IMR-90 (cell line): ENCODE measurements around the gene SLC4A7. TPM values are rescaled to one million over a fixed set of nuclear protein-coding genes. Genes with fewer than 3 reads are reported as not detected.

Experiments
- ATAC-seq: fragments of 200-7000 bp; cut with Tn5 transposase; 2 replicates; pipeline ENCODE4 v1.9.1; 2020; ENCODE audit warnings: low read depth, mild to moderate bottlenecking, moderate library complexity
- BruUV-seq: library from RNA; stranded (reverse); fragments of 400-500 nt; replicated peaks from 2 replicates; lab custom pipeline; 2021; lab: Mats Ljungman, UMichigan
- CTCF ChIA-PET: fragments of 300-600 bp; formaldehyde crosslinking; extraction: SDS; loops from one replicate; lab custom pipeline; 2021; ENCODE audit warnings: antibody characterized with exemption; lab: Yijun Ruan, JAX
- POLR2A ChIA-PET: fragments of 300-600 bp; sonication (Branson Sonifier 250); formaldehyde crosslinking; loops from one replicate; lab custom pipeline; 2022; ENCODE audit warnings: antibody characterized with exemption; ENCODE audit not compliant: unreplicated experiment; lab: Charles Lee
- DNase-seq: peaks from one replicate; pipeline ENCODE4 v3.0.0; 2013
- H2AFZ ChIP-seq: replicated peaks from 2 replicates; pipeline ENCODE3; 2013; ENCODE audit warnings: low read length, mild to moderate bottlenecking; ENCODE audit not compliant: poor library complexity
- H2AK5ac ChIP-seq: 2 replicates; pipeline ENCODE4 v1.6.1; 2013; ENCODE audit warnings: low read depth, low read length, inconsistent platforms
- H2AK9ac ChIP-seq: replicated peaks from 2 replicates; pipeline ENCODE3; 2013; ENCODE audit warnings: mild to moderate bottlenecking, low read depth, low read length, moderate library complexity; ENCODE audit not compliant: poor library complexity
- H2BK120ac ChIP-seq: 2 replicates; pipeline ENCODE4 v1.6.1; 2013; ENCODE audit warnings: low read depth, low read length, inconsistent platforms
- H2BK15ac ChIP-seq: 3 replicates; pipeline ENCODE4 v1.6.1; 2013; ENCODE audit warnings: low read depth, low read length, inconsistent platforms
- H2BK20ac ChIP-seq: 2 replicates; pipeline ENCODE4 v1.6.1; 2013; ENCODE audit warnings: low read depth, mild to moderate bottlenecking, inconsistent platforms, low read length, moderate library complexity
- H2BK5ac ChIP-seq: 2 replicates; pipeline ENCODE4 v1.6.1; 2013; ENCODE audit warnings: mild to moderate bottlenecking, low read depth, low read length, inconsistent platforms; ENCODE audit not compliant: poor library complexity, severe bottlenecking
- H3K14ac ChIP-seq: replicated peaks from 2 replicates; pipeline ENCODE4 v1.6.1; 2013; ENCODE audit warnings: low read depth, low read length, inconsistent platforms
- H3K18ac ChIP-seq: 2 replicates; pipeline ENCODE4 v1.6.1; 2013; ENCODE audit warnings: low read depth, low read length, control low read depth
- H3K23ac ChIP-seq: 2 replicates; pipeline ENCODE4 v1.6.1; 2013; ENCODE audit warnings: low read depth, low read length, inconsistent platforms
- H3K27ac ChIP-seq: 2 replicates; pipeline ENCODE4 v1.5.1; 2013; ENCODE audit warnings: mild to moderate bottlenecking, control low read depth, low read length; ENCODE audit not compliant: insufficient read depth
- H3K27me3 ChIP-seq: 2 replicates; pipeline ENCODE4 v1.6.1; 2013; ENCODE audit warnings: low read length; ENCODE audit not compliant: control insufficient read depth, insufficient read depth
- H3K36me3 ChIP-seq: 2 replicates; pipeline ENCODE4 v1.6.1; 2013; ENCODE audit warnings: low read length, mixed read lengths; ENCODE audit not compliant: control insufficient read depth, insufficient read depth
- H3K4ac ChIP-seq: 2 replicates; pipeline ENCODE4 v1.6.1; 2013; ENCODE audit warnings: low read depth, low read length, inconsistent platforms
- H3K4me1 ChIP-seq: 2 replicates; pipeline ENCODE4 v1.6.1; 2013; ENCODE audit warnings: low read length, mixed read lengths; ENCODE audit not compliant: control insufficient read depth, insufficient read depth
- H3K4me2 ChIP-seq: 2 replicates; pipeline ENCODE4 v1.6.1; 2013; ENCODE audit warnings: low read depth, mild to moderate bottlenecking, control low read depth, low read length, moderate library complexity
- H3K4me3 ChIP-seq: 2 replicates; pipeline ENCODE4 v1.5.1; 2013; ENCODE audit warnings: low read depth, mild to moderate bottlenecking, control low read depth, low read length, moderate library complexity; ENCODE audit not compliant: insufficient read depth
- H3K56ac ChIP-seq: 2 replicates; pipeline ENCODE4 v1.6.1; 2013; ENCODE audit warnings: low read length, inconsistent platforms; ENCODE audit not compliant: insufficient read depth; ENCODE audit errors: extremely low read depth
- H3K79me1 ChIP-seq, 2 experiments: 2 replicates each; pipeline ENCODE4 v1.6.1; 2013; ENCODE audit warnings: low read length in 2 of 2, inconsistent platforms in 1 of 2, low read depth in 1 of 2
- H3K9ac ChIP-seq: 2 replicates; pipeline ENCODE4 v1.6.1; 2013; ENCODE audit warnings: low read depth, low read length, control low read depth
- H3K9me1 ChIP-seq: 2 replicates; pipeline ENCODE4 v1.6.1; 2013; ENCODE audit warnings: low read length, inconsistent platforms; ENCODE audit not compliant: insufficient read depth
- H3K9me3 ChIP-seq: 2 replicates; pipeline ENCODE4 v1.6.1; 2013; ENCODE audit warnings: low read length; ENCODE audit not compliant: control insufficient read depth, insufficient read depth
- H4K20me1 ChIP-seq: 2 replicates; pipeline ENCODE4 v1.6.1; 2013; ENCODE audit warnings: low read length, inconsistent platforms; ENCODE audit not compliant: insufficient read depth
- H4K5ac ChIP-seq: 2 replicates; pipeline ENCODE4 v1.6.1; 2013; ENCODE audit warnings: mild to moderate bottlenecking, low read depth, low read length, control low read depth
- H4K8ac ChIP-seq, 2 experiments: 2 replicates each; pipeline ENCODE4 v1.6.1; 2013; ENCODE audit warnings: low read depth in 2 of 2, low read length in 2 of 2, control low read depth in 1 of 2, inconsistent platforms in 1 of 2
- H4K91ac ChIP-seq: 2 replicates; pipeline ENCODE4 v1.6.1; 2013; ENCODE audit warnings: low read depth, low read length, inconsistent platforms; ENCODE audit not compliant: insufficient read depth
- BHLHE40 ChIP-seq: fragments of 150-350 bp; IDR thresholded peaks from 2 replicates; pipeline ENCODE4 v1.6.1; 2016; ENCODE audit warnings: mild to moderate bottlenecking, low read depth, low read length
- CEBPB ChIP-seq: IDR thresholded peaks from 2 replicates; pipeline ENCODE4 v1.6.1; 2012; ENCODE audit warnings: low read depth, low read length, improper control_type of control experiment
- CHD1 ChIP-seq: IDR thresholded peaks from 2 replicates; pipeline ENCODE4 v1.6.1; 2012; ENCODE audit warnings: low read depth, low read length, improper control_type of control experiment
- ELK1 ChIP-seq: fragments of 150-350 bp; IDR thresholded peaks from 2 replicates; pipeline ENCODE4 v1.6.1; 2016; ENCODE audit warnings: low read depth, mild to moderate bottlenecking, low read length, moderate library complexity, borderline replicate concordance
- FOS ChIP-seq: fragments of 150-350 bp; IDR thresholded peaks from 2 replicates; pipeline ENCODE4 v1.6.1; 2016; ENCODE audit warnings: low read depth, low read length
- MAFK ChIP-seq: IDR thresholded peaks from 2 replicates; pipeline ENCODE4 v1.6.1; 2012; ENCODE audit warnings: low read depth, low read length, improper control_type of control experiment
- MAZ ChIP-seq: IDR thresholded peaks from 2 replicates; pipeline ENCODE4 v1.6.1; 2012; ENCODE audit warnings: low read depth, mild to moderate bottlenecking, low read length, improper control_type of control experiment, moderate library complexity, borderline replicate concordance
- POLR2A ChIP-seq: IDR thresholded peaks from 2 replicates; pipeline ENCODE4 v1.6.1; 2012; ENCODE audit warnings: mild to moderate bottlenecking, low read depth, low read length
- RAD21 ChIP-seq: IDR thresholded peaks from 2 replicates; pipeline ENCODE4 v1.6.1; 2012; ENCODE audit warnings: low read length, improper control_type of control experiment
- RCOR1 ChIP-seq: IDR thresholded peaks from 2 replicates; pipeline ENCODE4 v1.6.1; 2012; ENCODE audit warnings: mild to moderate bottlenecking, low read length, improper control_type of control experiment; ENCODE audit not compliant: insufficient replicate concordance
- RFX5 ChIP-seq: IDR thresholded peaks from 2 replicates; pipeline ENCODE4 v1.8.0; 2012; ENCODE audit warnings: low read depth, mild to moderate bottlenecking, low read length, moderate library complexity
- WGBS, 2 experiments: methylation state at CpG; one replicate each; pipeline versions ENCODE4 v1.1.5 to v1.1.7; 2013; ENCODE audit warnings: missing lambda C conversion rate in 2 of 2; ENCODE audit not compliant: insufficient read length in 1 of 2; ENCODE audit errors: extremely low coverage in 2 of 2; 5-methylcytosine and 5-hydroxymethylcytosine counted together
- dilution Hi-C: fragments of 300-500 bp; cut with HindIII; formaldehyde crosslinking; loops from one replicate; pipeline ENCODE4 v1.14.3; 2018; ENCODE audit warnings: low sequenced_read_pairs; ENCODE audit not compliant: unreplicated experiment
- in situ Hi-C: fragments of 300-500 bp; cut with MboI; formaldehyde crosslinking; loops from 3 replicates; pipeline ENCODE4 v1.14.3; 2019; ENCODE audit warnings: low sequenced_read_pairs, inconsistent platforms, mixed read lengths
- intact Hi-C: fragments of 100-400 bp; cut with micrococcal nuclease; formaldehyde crosslinking; loops from 2 replicates; pipeline ENCODE4 v1.10.0; 2022
- polyA plus RNA-seq, 3 experiments: library from polyadenylated mRNA; depleted of rRNA; stranded (reverse); fragments of >200 nt; gene quantifications; 2 replicates each; pipeline ENCODE4 v1.2.3, GENCODE V29; 2012; ENCODE audit warnings: low replicate concordance in 1 of 3
- total RNA-seq: library from RNA; depleted of rRNA; stranded (reverse); fragments of >200 nt; gene quantifications from 2 replicates; pipeline ENCODE4 v1.2.3, GENCODE V29; 2012

The SLC4A7 gene
- total and polyA plus RNA-seq, 2 of the 4 experiments (the other 2 are of a cell fraction) = 17.7 to 50.4 TPM

GRCh38 chr3:27471923-27472550 lies 12.1 kb downstream of the SLC4A7 start:
- H2AFZ ChIP-seq = no peak overlapping the region
- no peak overlapping the region for H3K4me3 ChIP-seq
- intact Hi-C loops = no loop called here

More at GRCh38 chr3:27471923-27472550, 12.1 kb downstream of the SLC4A7 start:
- H4K20me1 ChIP-seq = peaks cover 68% of the 10 kb centered on the region
- TF ChIP-seq FOS (no peak), BHLHE40 (no peak), RAD21 (no peak), RFX5 (no peak), MAZ (no peak), RCOR1 (no peak), CEBPB (no peak), POLR2A (no peak), MAFK (no peak), ELK1 (no peak), CHD1 (no peak)
- H3K9ac ChIP-seq = no peak overlapping the region
- dilution Hi-C loops = no loop called here
- H3K4me2 ChIP-seq = no peak overlapping the region
- no peak for DNase-seq
- no peak overlapping the region for H2AK9ac ChIP-seq
- H2BK120ac ChIP-seq = no peak overlapping the region
- no CpG with 5 or more reads among the region's 6 CpGs for WGBS, 2 experiments
- H2BK5ac ChIP-seq = no peak overlapping the region
- H3K79me1 ChIP-seq = peaks cover 4 to 38% of the 10 kb centered on the region in 2 experiments; a peak in 3 of 4 replicates
- no peak overlapping the region for H4K5ac ChIP-seq
- H2BK15ac ChIP-seq = no peak overlapping the region
- H3K56ac ChIP-seq = no peak overlapping the region
- H3K23ac ChIP-seq = no peak overlapping the region
- 0 out of 2 replicates have a peak, but pooled peaks cover 5% of the 10 kb centered on the region for H3K9me1 ChIP-seq
- in situ Hi-C loops = loop anchor here (10.0 kb wide), 1 partner anchor 337 kb away; no protein-coding TSS in a partner anchor
- H3K27me3 ChIP-seq = no peaks in the 10 kb centered on the region
- no peak overlapping the region for H4K91ac ChIP-seq
- peaks cover 10% of the 10 kb centered on the region; the same call in 1 of the 2 replicates for H3K36me3 ChIP-seq
- ChIA-PET CTCF (interaction anchor here (0.9 to 1.9 kb wide), 3 partner anchors 12 to 241 kb away, joined by 3 to 5 read pairs (median 3); no protein-coding TSS in a partner anchor), POLR2A (no interaction called here)
- no peaks in the 10 kb centered on the region for H3K9me3 ChIP-seq
- no peak overlapping the region for H2BK20ac ChIP-seq
- no peak overlapping the region for H2AK5ac ChIP-seq
- no peak overlapping the region for H3K18ac ChIP-seq
- no peak overlapping the region for H3K14ac ChIP-seq
- no peak overlapping the region for H3K4ac ChIP-seq
- no peak overlapping the region for H4K8ac ChIP-seq
- peaks cover 8% of the 10 kb centered on the region for H3K4me1 ChIP-seq
- no peak overlapping the region for H3K27ac ChIP-seq
- ATAC-seq = no peak
- no TSS peak for BruUV-seq
